MCF 10A (cell line): ENCODE data around the gene ANO4. TPM values are rescaled to one million over a fixed set of nuclear protein-coding genes. Genes with fewer than 3 reads are reported as not detected.
A peak's percentile ranks its signal among the peaks of the same experiment; 100 is the strongest.

Experiments used
- BruUV-seq: library from RNA; stranded (reverse); fragments of 400-500 nt; replicated peaks from 2 replicates; lab custom pipeline; 2021; lab: Mats Ljungman, UMichigan
- CTCF ChIA-PET: fragments of 300-600 bp; sonication (Branson Sonifier 250); formaldehyde crosslinking; extraction: SDS; loops from one replicate; lab custom pipeline; 2021; ENCODE audit warnings: antibody characterized with exemption, inconsistent platforms; lab: Yijun Ruan, JAX
- POLR2A ChIA-PET: fragments of 300-600, 350-650 bp; sonication (Branson Sonifier 250); formaldehyde crosslinking; extraction: SDS; loops from one replicate; lab custom pipeline; 2020; ENCODE audit warnings: antibody characterized with exemption, inconsistent platforms; lab: Yijun Ruan, JAX
- DNase-seq: peaks from one replicate; pipeline ENCODE4 v3.0.0-alpha.2; 2018; ENCODE audit not compliant: unreplicated experiment
- H3K27ac Mint-ChIP-seq: one replicate; pipeline ENCODE4 v1.8.0; 2022; ENCODE audit warnings: mild to moderate bottlenecking, low read depth, mixed read lengths; ENCODE audit not compliant: unreplicated experiment
- H3K27me3 Mint-ChIP-seq: one replicate; pipeline ENCODE4 v1.8.0; 2022; ENCODE audit warnings: mixed read lengths; ENCODE audit not compliant: insufficient read depth, unreplicated experiment
- H3K36me3 Mint-ChIP-seq: one replicate; pipeline ENCODE4 v1.8.0; 2022; ENCODE audit warnings: mild to moderate bottlenecking, moderate library complexity, mixed read lengths; ENCODE audit not compliant: insufficient read depth, unreplicated experiment
- H3K4me1 Mint-ChIP-seq: one replicate; pipeline ENCODE4 v1.8.0; 2022; ENCODE audit warnings: mixed read lengths; ENCODE audit not compliant: insufficient read depth, unreplicated experiment
- H3K4me3 Mint-ChIP-seq: one replicate; pipeline ENCODE4 v1.8.0; 2022; ENCODE audit warnings: mild to moderate bottlenecking, moderate library complexity, mixed read lengths; ENCODE audit not compliant: unreplicated experiment
- H3K9me3 Mint-ChIP-seq: one replicate; pipeline ENCODE4 v1.8.0; 2022; ENCODE audit warnings: mixed read lengths; ENCODE audit not compliant: unreplicated experiment
- intact Hi-C: fragments of 100-400 bp; cut with micrococcal nuclease; formaldehyde crosslinking; loops from 2 replicates; pipeline ENCODE4 v1.14.1; 2022
- total RNA-seq: library from RNA; stranded (reverse); gene quantifications from 2 replicates; pipeline ENCODE4 v1.2.3, GENCODE V29; 2022
- TF ChIP-seq, protein P1 (sequence below): fragments of 200-600 bp; IDR thresholded peaks from one replicate; pipeline ENCODE4 v1.8.0; 2022; ENCODE audit warnings: antibody characterized with exemption, mild to moderate bottlenecking; ENCODE audit not compliant: unreplicated experiment

ANO4 gene
- total RNA-seq, 1 experiment from 2014 or later = 0.91 TPM

DNA sequence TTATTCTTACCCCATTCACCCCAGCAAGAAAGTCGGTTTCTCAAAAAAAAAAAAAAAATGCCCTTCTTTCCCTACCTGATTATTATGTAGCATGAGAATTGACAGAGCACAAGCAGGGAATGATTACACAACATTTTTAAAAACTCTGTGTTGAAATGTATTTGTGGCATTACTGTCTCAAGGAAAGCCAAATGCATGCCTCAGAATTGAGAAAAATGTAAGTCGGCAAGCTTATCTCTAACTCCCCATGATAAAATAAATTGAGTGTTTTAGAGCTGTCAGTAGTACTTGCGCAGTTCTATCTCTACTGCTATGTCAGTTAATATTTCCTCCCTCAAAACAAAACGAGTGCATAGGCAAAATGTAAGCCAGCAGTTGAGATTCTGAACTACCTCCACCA lies 25.7 kb downstream of the ANO4 start:
- DNase-seq = no peak
- H3K4me3 Mint-ChIP-seq = no peak overlapping the region
- TF ChIP-seq, protein P1, sequence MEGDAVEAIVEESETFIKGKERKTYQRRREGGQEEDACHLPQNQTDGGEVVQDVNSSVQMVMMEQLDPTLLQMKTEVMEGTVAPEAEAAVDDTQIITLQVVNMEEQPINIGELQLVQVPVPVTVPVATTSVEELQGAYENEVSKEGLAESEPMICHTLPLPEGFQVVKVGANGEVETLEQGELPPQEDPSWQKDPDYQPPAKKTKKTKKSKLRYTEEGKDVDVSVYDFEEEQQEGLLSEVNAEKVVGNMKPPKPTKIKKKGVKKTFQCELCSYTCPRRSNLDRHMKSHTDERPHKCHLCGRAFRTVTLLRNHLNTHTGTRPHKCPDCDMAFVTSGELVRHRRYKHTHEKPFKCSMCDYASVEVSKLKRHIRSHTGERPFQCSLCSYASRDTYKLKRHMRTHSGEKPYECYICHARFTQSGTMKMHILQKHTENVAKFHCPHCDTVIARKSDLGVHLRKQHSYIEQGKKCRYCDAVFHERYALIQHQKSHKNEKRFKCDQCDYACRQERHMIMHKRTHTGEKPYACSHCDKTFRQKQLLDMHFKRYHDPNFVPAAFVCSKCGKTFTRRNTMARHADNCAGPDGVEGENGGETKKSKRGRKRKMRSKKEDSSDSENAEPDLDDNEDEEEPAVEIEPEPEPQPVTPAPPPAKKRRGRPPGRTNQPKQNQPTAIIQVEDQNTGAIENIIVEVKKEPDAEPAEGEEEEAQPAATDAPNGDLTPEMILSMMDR = no peak
- no peak overlapping the region for H3K27ac Mint-ChIP-seq
- H3K36me3 Mint-ChIP-seq = no peaks in the 10 kb centered on the region
- BruUV-seq = no TSS peak
- no peaks in the 10 kb centered on the region for H3K9me3 Mint-ChIP-seq
- intact Hi-C loops = no loop called here
- ChIA-PET CTCF (no interaction called here), POLR2A (no interaction called here)
- H3K4me1 Mint-ChIP-seq = no peaks in the 10 kb centered on the region
- H3K27me3 Mint-ChIP-seq = no peaks in the 10 kb centered on the region

DNA sequence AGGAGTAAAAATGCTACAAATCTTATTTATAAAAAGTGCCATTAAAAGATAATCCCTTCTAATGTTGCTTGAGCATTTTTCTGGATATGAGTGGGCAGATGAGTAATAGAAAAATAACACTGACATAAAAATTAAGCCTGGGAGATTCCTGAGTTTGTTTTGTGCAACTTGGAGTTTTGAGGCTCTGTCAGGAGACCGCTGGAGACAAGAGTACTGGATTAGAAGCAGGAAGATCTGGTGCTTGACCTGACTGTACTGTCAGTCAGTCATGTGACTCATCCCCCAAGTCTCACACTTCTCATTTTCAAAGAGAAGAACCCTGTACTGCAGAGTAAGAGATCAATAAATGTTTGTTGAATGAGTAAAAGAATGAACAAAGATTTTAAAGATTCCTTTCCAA lies 29.4 kb downstream of the ANO4 start:
- POLR2A ChIA-PET = no interaction called here
- no peak for DNase-seq
- H3K9me3 Mint-ChIP-seq = no peaks in the 10 kb centered on the region
- H3K4me1 Mint-ChIP-seq = no peaks in the 10 kb centered on the region
- H3K4me3 Mint-ChIP-seq = no peak overlapping the region
- intact Hi-C loops = no loop called here
- peaks cover 7% of the 10 kb centered on the region for H3K36me3 Mint-ChIP-seq
- no peak overlapping the region for H3K27ac Mint-ChIP-seq
- BruUV-seq = no TSS peak
- no peaks in the 10 kb centered on the region for H3K27me3 Mint-ChIP-seq
- CTCF ChIA-PET = no interaction called here
- TF ChIP-seq, protein P1 = no peak

DNA sequence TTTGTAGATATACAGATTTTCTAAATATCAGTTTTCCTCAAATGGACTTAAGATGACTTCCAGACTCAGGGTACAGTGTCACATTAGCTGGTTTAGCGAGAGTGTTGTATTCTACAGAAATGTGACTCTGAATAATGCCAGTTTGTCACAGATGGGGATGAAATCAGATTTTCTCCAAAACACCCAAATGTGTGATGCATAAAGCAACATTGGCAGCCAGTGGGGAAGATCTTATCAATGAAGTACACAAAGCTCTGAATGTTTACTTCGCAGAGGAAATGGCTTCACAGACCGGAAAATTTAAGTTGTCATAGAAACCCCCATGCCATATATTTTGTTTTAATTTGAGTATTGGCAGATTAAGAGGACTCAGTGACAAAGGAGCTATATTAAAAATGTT lies 29.9 kb downstream of the ANO4 start:
- Mint-ChIP-seq H3K27ac (no peak overlapping the region), H3K9me3 (no peaks in the 10 kb centered on the region), H3K4me3 (no peak overlapping the region), H3K27me3 (no peaks in the 10 kb centered on the region), H3K4me1 (no peaks in the 10 kb centered on the region), H3K36me3 (peaks cover 7% of the 10 kb centered on the region)
- DNase-seq = no peak
- ChIA-PET POLR2A (interaction anchor here (0.7 kb wide), 1 partner anchor 92 kb away, joined by 3 read pairs; no protein-coding TSS in a partner anchor), CTCF (interaction anchor here (0.7 kb wide), 2 partner anchors 10 to 21 kb away, joined by 3 read pairs; no protein-coding TSS in a partner anchor)
- TF ChIP-seq, protein P1 = no peak
- intact Hi-C loops = no loop called here
- no TSS peak for BruUV-seq

DNA sequence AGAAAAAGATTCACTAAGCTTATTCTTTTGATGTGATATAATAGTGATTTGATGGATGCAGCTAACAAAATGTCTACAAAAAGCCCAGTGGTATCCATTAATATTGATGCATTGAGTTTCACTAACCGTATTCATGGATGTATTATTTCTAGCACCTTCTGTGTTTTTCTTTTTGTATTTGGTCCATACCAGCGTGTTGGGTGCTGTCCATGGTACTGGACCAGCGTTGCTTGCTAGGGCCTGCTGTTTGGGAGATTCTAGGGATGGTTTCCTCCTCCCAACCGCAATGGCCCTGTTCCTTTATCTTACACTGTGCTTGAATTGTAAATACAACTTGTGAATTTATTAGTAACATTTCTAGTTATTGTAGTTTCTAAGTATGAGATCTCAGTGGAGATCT lies 31.7 kb downstream of the ANO4 start:
- no peaks in the 10 kb centered on the region for H3K9me3 Mint-ChIP-seq
- ChIA-PET POLR2A (no interaction called here), CTCF (interaction anchor here (0.6 to 7.3 kb wide), 12 partner anchors 8 to 1951 kb away, joined by 3 to 61 read pairs (median 4); partner anchors contain the start of gene UTP20)
- no peaks in the 10 kb centered on the region for H3K27me3 Mint-ChIP-seq
- H3K36me3 Mint-ChIP-seq = peaks cover 7% of the 10 kb centered on the region
- H3K4me1 Mint-ChIP-seq = no peaks in the 10 kb centered on the region
- intact Hi-C loops = loop anchor here (5.0 kb wide), 2 partner anchors 161 to 456 kb away; partner anchors contain the start of gene UTP20
- H3K4me3 Mint-ChIP-seq = no peak overlapping the region
- no peak overlapping the region for H3K27ac Mint-ChIP-seq
- TF ChIP-seq, protein P1 = no peak
- BruUV-seq = no TSS peak
- DNase-seq = peak; percentile 61
